GM19463 (cell line): ENCODE data around the gene KDM4B.
"Not testable (repeated sequence)": the region's sequence is repeated elsewhere in the genome, so short reads cannot be mapped to it uniquely, and the experiment has no call there.

Experiments used
- ATAC-seq: cut with Tn5 transposase; IDR thresholded peaks from one replicate; pipeline ENCODE4 v1.9.1; 2021; ENCODE audit warnings: mild to moderate bottlenecking, moderate library complexity; ENCODE audit not compliant: unreplicated experiment

The KDM4B gene

GRCh38 chr19:5011476-5012238 lies 42.7 kb downstream of the KDM4B start:
- ATAC-seq, result no peak

GRCh38 chr19:5012688-5013457 lies 44.0 kb downstream of the KDM4B start:
- ATAC-seq, result no peak

GRCh38 chr19:5013761-5014160 lies 44.8 kb downstream of the KDM4B start:
- ATAC-seq, result no peak

GRCh38 chr19:5014941-5015340 lies 46.0 kb downstream of the KDM4B start:
- ATAC-seq, result no peak

- ATAC-seq, result no peak
Measured at GRCh38 chr19:5016268-5016667, 47.4 kb downstream of the KDM4B start.

GRCh38 chr19:5016781-5017180 lies 47.9 kb downstream of the KDM4B start:
- ATAC-seq, result no peak

- ATAC-seq, result no peak
Measured at GRCh38 chr19:5017235-5017634, 48.3 kb downstream of the KDM4B start.

GRCh38 chr19:5018224-5019015 lies 49.5 kb downstream of the KDM4B start:
- ATAC-seq, result no peak

- ATAC-seq, result no peak
Measured at GRCh38 chr19:5020368-5020767, 51.5 kb downstream of the KDM4B start.

- no peak for ATAC-seq
Measured at GRCh38 chr19:5021046-5021445, 52.1 kb downstream of the KDM4B start.

- ATAC-seq, result no peak
Measured at GRCh38 chr19:5022066-5022860, 53.4 kb downstream of the KDM4B start.

GRCh38 chr19:5023128-5023571 lies 54.2 kb downstream of the KDM4B start:
- no peak for ATAC-seq

- no peak for ATAC-seq
Measured at GRCh38 chr19:5024282-5024681, 55.4 kb downstream of the KDM4B start.

- ATAC-seq, result no peak
Measured at GRCh38 chr19:5025027-5025426, 56.1 kb downstream of the KDM4B start.

- ATAC-seq, result no peak
Measured at GRCh38 chr19:5026706-5027273, 57.9 kb downstream of the KDM4B start.

- no peak for ATAC-seq
Measured at GRCh38 chr19:5028229-5028886, 59.4 kb downstream of the KDM4B start.

GRCh38 chr19:5029596-5029995 lies 60.7 kb downstream of the KDM4B start:
- not testable (repeated sequence) for ATAC-seq

- ATAC-seq, result no peak
Measured at GRCh38 chr19:5030136-5030820, 61.4 kb downstream of the KDM4B start.

- ATAC-seq, result no peak
Measured at GRCh38 chr19:5030822-5031221, 61.9 kb downstream of the KDM4B start.
